ENCODE measurements around the gene NPAS3. TPM values are rescaled to one million over a fixed set of nuclear protein-coding genes. Genes with fewer than 3 reads are reported as not detected.

The NPAS3 gene
- total and polyA plus RNA-seq, 2 of the 8 experiments (the other 6 are each of a cell fraction or from before 2014, with no cell fraction given), result 0.11 to 0.60 TPM

- Histone ChIP-seq H3K79me2 (ENCODE audit: control insufficient read depth in 1 of 2, insufficient read depth in 2 of 2, low read length in 2 of 2) (no peaks in the 10 kb centered on the region), H2BK20ac (ENCODE audit: low read length) (no peak overlapping the region)
- CTCF ChIA-PET (ENCODE audit: partially characterized antibody), result no interaction called here
Measured at GRCh38 chr14:33716921-33717320, 778.2 kb downstream of the NPAS3 start.

More at GRCh38 chr14:33716921-33717320, 778.2 kb downstream of the NPAS3 start:
- no peak overlapping the region for H3K18ac ChIP-seq (ENCODE audit: extremely low read depth, low read length)
- no peak overlapping the region for H4K91ac ChIP-seq (replicated peaks; ENCODE audit: insufficient read length, low read length)
- H3K23ac ChIP-seq (ENCODE audit: insufficient read length), result no peak overlapping the region
- DNase-seq (ENCODE audit: low read depth in 1 of 2, low spot score in 2 of 2) (no peak), FAIRE-seq (no peak)
- no peak overlapping the region for H2BK5ac ChIP-seq (ENCODE audit: low read depth, low read length)
- H3K23me2 ChIP-seq (ENCODE audit: low read depth, low read length), result no peaks in the 10 kb centered on the region
- H3K56ac ChIP-seq (replicated peaks; ENCODE audit: insufficient read length, low read depth, low read length), result no peak overlapping the region
- H3K9ac ChIP-seq (replicated peaks in 1 of 4; ENCODE audit: extremely low read depth in 1 of 4, low read depth in 3 of 4, low read length in 3 of 4), result no peak overlapping the region
- H2BK12ac ChIP-seq (ENCODE audit: low read depth, low read length), result no peak overlapping the region
- H3K4ac ChIP-seq (replicated peaks; ENCODE audit: insufficient read length, low read depth, low read length), result no peak overlapping the region
- H3K9me3 ChIP-seq (ENCODE audit: insufficient read depth in 2 of 2, low read depth in 1 of 2, low read length in 1 of 2), result no peaks in the 10 kb centered on the region
- no peak overlapping the region for H2BK120ac ChIP-seq (replicated peaks; ENCODE audit: low read depth, low read length)
- H2AK5ac ChIP-seq (ENCODE audit: low read depth, low read length), result no peak overlapping the region
- POLR2A ChIA-PET (ENCODE audit: partially characterized antibody), result no interaction called here
- 73% methylated on average over 2 of the region's 2 CpGs; no CpG with 5 or more reads in 1 of the 2 experiments for WGBS, 2 experiments (ENCODE audit: extremely low coverage in 1 of 2, insufficient coverage in 1 of 2, insufficient read length in 1 of 2, insufficient replicate concordance in 2 of 2, low coverage in 1 of 2, low lambda C conversion rate in 2 of 2, missing lambda C conversion rate in 1 of 2)
- no peak for TF ChIP-seq EZH2 (IDR thresholded peaks at IDR 0.05; ENCODE audit: low read depth, low read length, severe bottlenecking)
- no peak for TF ChIP-seq KDM1A (IDR thresholded peaks at IDR 0.05; ENCODE audit: borderline replicate concordance, low read length)
- H3K4me2 ChIP-seq (ENCODE audit: insufficient read depth in 1 of 2, low read depth in 2 of 2, low read length in 2 of 2), result no peak overlapping the region
- H3K79me1 ChIP-seq (ENCODE audit: low read depth, low read length), result no peaks in the 10 kb centered on the region
- H3K4me3 ChIP-seq (ENCODE audit: extremely low read depth in 1 of 4, insufficient read depth in 2 of 4, low read depth in 3 of 4, low read length in 4 of 4), result no peak overlapping the region
- H2AFZ ChIP-seq (ENCODE audit: low read length), result no peak overlapping the region
- H4K5ac ChIP-seq (ENCODE audit: insufficient read length, low read depth, low read length), result no peak overlapping the region
- H2BK15ac ChIP-seq (ENCODE audit: low read length), result no peak overlapping the region
- no peak overlapping the region for H4K8ac ChIP-seq (ENCODE audit: extremely low read depth, insufficient read depth, low read length)
- H3K4me1 ChIP-seq (replicated peaks in 1 of 4; ENCODE audit: control insufficient read depth in 3 of 4, insufficient read depth in 4 of 4, low read length in 3 of 4), result peaks cover 0 to 3% (median 0%) of the 10 kb centered on the region in 4 experiments; a peak in 1 of 7 replicates
- H3K27ac ChIP-seq (ENCODE audit: low read depth, low read length), result no peak overlapping the region
- no peak overlapping the region for H3K14ac ChIP-seq (ENCODE audit: insufficient read length)
- H4K20me1 ChIP-seq (replicated peaks in 1 of 2; ENCODE audit: control insufficient read depth in 1 of 2, insufficient read depth in 2 of 2, low read length in 2 of 2), result no peaks in the 10 kb centered on the region
- H3K27me3 ChIP-seq (replicated peaks in 1 of 4; ENCODE audit: control insufficient read depth in 3 of 4, extremely low read depth in 1 of 4, insufficient read depth in 3 of 4, low read length in 3 of 4), result no peaks in the 10 kb centered on the region
- no peaks in the 10 kb centered on the region for H3K36me3 ChIP-seq (ENCODE audit: control insufficient read depth in 2 of 4, insufficient read depth in 4 of 4, low read length in 3 of 4)

All from H1 (cell line).